ENCODE measurements around the gene GNA12.

Gene GNA12

GRCh38 chr7:2864999-2865670 lies 21.0 kb upstream of the GNA12 start:
- TF ChIP-seq ZFX (IDR thresholded peaks at IDR 0.05; ENCODE audit: borderline replicate concordance) (no peak), CTCF (IDR thresholded peaks at IDR 0.05) (peak; percentile 99)
- H3K27ac ChIP-seq: no peak overlapping the region

- H3K27ac ChIP-seq: no peak overlapping the region
- TF ChIP-seq CTCF (IDR thresholded peaks at IDR 0.05) (no peak), ZFX (IDR thresholded peaks at IDR 0.05; ENCODE audit: borderline replicate concordance) (no peak)
Measured at GRCh38 chr7:2864204-2864985, 20.3 kb upstream of the GNA12 start.

- no peak overlapping the region for H3K27ac ChIP-seq
Measured at GRCh38 chr7:2863461-2864066, 19.5 kb upstream of the GNA12 start.

GRCh38 chr7:2862831-2863361 lies 18.8 kb upstream of the GNA12 start:
- TF ChIP-seq ZFX (IDR thresholded peaks at IDR 0.05; ENCODE audit: borderline replicate concordance): no peak
- no peak for TF ChIP-seq CTCF (IDR thresholded peaks at IDR 0.05)
- H3K27ac ChIP-seq: no peak overlapping the region

More at GRCh38 chr7:2863461-2864066, 19.5 kb upstream of the GNA12 start:
- TF ChIP-seq CTCF (IDR thresholded peaks at IDR 0.05): no peak
- TF ChIP-seq ZFX (IDR thresholded peaks at IDR 0.05; ENCODE audit: borderline replicate concordance): no peak

GRCh38 chr7:2861509-2861908 lies 17.4 kb upstream of the GNA12 start:
- peak overlapping the region; percentile 76 for H3K27ac ChIP-seq
- no peak for TF ChIP-seq ZFX (IDR thresholded peaks at IDR 0.05; ENCODE audit: borderline replicate concordance)
- no peak for TF ChIP-seq CTCF (IDR thresholded peaks at IDR 0.05)

- H3K27ac ChIP-seq: peak overlapping the region; percentile 76
Measured at GRCh38 chr7:2860627-2861133, 16.6 kb upstream of the GNA12 start.

More at GRCh38 chr7:2860627-2861133, 16.6 kb upstream of the GNA12 start:
- TF ChIP-seq ZFX (IDR thresholded peaks at IDR 0.05; ENCODE audit: borderline replicate concordance) (no peak), CTCF (IDR thresholded peaks at IDR 0.05) (no peak)

All from 22Rv1 (cell line).